NCI-H1436 treated with DMSO at 0.1 percent for 48 hours (cell line): ENCODE data around the gene HMX2.
"Not testable (repeated sequence)": the region's sequence is repeated elsewhere in the genome, so short reads cannot be mapped to it uniquely, and the experiment has no call there.

Experiments used
- DNase-seq: peaks from one replicate; lab custom pipeline; 2025; lab: John Stamatoyannopoulos, UW

Gene HMX2

DNA sequence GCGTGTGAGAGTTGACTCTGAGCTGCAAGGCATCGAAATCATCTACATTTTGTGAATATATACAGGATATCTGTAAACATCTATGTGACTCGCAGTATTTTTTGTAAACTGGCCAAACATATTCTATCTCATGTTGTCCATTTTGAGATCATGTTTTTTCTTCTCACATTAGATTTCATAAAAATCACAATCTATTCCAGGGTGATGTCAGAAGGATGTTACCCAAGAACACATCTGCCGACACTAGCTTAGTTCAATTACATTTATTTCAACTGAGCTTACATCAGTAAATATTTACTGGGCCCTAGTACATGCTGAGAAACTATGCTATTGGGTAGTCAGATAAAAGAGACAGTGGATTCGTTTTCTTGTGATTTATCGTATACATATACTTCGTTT is 3.8 kb downstream of the HMX2 start:
- no peak for DNase-seq

DNA sequence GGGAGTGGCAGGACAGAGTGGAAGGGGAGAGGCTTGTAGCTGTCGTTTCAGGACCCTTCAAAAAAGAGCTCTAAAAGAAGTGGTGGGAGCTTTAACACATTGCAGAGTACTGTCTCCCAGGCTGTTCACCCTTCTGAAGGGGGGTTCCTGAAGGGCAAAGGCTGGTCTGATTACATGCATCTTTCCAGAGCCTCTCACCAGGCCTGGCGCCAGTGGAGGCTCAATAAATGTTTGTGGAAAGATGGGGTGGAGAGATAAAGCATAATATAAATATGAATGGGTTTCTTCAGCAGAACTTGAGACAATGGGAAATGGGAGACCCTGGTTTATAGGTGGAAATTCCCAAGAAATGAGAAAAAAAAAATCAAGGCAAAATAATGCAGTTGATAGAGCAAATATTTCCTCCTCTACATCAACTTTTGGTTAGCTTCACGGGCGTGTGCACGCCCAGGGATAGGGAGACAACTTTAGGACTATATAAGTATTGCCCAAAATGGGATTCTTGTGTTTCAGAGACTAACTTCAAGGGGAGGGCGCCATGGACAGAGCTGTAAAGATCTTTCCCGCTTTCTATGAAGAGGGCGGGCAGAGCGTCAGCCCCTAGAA is 5.7 kb downstream of the HMX2 start:
- DNase-seq: no peak

DNA sequence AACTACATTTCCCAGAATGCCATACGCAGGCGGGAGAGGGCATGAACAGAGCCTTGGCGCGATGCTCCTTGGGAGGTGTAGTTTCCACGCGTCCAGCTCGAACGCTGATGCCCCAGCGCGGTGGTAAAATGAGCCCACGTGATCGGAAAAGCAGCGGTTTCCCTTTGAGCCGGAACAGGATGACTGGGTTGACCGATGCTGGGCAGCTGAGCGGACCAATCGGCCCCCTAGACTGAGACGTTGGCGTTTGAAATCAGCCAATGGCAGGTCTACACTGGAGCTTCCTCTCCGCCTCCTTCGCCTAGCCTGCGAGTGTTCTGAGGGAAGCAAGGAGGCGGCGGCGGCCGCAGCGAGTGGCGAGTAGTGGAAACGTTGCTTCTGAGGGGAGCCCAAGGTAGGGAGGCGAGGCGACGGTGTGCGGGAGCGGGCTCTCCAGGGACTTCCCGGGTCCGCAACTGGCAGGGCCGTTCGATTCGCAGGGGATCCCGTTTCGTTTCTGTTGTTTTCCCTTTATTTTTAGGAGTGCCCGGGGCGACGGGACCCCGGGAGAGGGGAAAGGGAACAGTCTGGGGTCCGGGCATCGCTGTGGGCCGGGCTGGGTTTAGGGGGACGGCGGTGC is 6.3 kb downstream of the HMX2 start, which contains the start of gene BUB3:
Gene BUB3, plus strand, starts transcription at position 311 of the 619 bp plus-strand sequence. CDS start 516 bp downstream, outside the sequence.
- DNase-seq: peak; percentile 100

DNA sequence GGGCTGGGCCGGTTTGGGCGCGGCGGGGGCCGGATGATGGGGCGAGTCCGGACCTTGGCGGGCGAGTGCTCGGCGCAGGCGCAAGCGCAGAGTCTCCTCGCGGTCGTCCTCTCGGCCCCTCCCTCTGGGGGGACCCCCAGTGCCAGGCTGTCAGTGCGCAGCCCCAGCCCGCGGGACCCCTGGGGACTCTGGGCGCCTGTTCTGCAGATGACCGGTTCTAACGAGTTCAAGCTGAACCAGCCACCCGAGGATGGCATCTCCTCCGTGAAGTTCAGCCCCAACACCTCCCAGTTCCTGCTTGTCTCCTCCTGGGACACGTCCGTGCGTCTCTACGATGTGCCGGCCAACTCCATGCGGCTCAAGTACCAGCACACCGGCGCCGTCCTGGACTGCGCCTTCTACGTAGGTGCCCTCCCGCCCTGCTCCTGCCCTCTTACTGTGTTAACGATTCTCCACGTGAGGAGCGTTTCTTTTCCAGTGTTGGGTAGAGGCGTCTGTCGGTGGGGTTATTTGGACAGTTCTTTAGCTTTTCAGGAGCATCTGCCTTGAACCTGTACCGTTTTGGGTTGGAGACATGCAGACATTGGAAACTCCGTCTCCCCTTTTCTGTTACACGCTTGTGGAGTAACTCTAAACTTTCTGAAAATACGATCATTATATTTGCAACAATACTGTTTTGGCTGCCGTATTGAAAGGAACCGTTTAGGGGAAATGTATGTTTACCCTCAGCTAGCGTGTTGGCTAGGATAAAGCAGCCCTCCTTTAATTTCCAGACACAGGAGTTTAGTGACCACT is 7.0 kb downstream of the HMX2 start:
- no peak for DNase-seq

DNA sequence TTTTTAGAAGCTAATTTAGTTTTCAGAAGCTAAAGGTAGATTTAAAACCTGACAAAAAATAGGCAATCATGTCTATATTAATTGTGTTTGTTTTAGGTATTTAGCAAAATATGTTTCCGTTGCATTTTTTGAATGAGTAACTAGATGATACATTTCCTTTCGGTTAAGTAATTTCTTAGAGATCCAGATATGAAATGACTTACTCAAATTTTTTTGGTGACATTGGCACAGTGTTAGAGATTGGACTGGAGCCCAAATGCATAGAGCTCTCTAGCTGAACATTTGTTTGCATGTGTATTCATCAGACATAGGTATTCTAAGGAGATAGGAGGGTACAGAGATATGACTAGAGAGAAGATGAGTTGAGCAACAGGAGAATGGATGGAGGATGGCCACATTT is 8.1 kb downstream of the HMX2 start:
- DNase-seq: no peak

DNA sequence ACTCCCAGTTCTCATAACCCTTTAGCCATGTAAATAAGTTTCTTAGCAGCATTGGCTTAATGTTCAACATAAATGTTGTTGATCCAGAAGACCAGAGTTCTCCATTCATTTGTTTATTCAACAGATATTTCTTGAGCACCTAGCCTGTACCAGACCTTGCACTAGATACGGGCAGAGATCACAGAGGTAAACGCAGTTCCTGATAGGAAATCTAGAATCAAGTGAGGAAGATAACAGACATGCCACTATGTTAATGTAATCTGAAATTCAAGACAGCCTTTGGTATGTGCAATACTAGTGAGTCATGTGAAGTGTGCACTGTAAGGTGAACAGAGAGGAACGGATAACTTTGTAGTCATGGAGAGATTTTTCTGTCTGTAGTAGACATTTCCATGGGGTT is 9.3 kb downstream of the HMX2 start:
- DNase-seq: no peak

DNA sequence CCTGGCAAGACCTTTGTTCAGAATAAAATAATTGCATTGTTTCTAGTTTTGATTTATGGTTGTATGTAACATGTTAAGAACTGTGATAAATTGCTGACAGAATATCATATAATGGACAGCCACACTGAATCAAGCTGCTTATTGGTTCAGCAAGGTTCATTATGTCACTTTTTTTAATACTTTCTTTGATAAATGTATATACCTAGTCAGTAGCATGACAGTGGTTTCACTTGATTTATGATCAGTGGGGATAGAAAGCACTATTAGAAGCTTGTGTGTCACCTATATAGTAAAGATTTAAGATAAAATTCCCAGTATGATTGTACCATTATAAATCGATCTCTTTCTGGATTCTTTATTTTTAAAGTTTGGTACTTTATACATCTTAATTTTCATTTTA is 10.7 kb downstream of the HMX2 start:
- no peak for DNase-seq

DNA sequence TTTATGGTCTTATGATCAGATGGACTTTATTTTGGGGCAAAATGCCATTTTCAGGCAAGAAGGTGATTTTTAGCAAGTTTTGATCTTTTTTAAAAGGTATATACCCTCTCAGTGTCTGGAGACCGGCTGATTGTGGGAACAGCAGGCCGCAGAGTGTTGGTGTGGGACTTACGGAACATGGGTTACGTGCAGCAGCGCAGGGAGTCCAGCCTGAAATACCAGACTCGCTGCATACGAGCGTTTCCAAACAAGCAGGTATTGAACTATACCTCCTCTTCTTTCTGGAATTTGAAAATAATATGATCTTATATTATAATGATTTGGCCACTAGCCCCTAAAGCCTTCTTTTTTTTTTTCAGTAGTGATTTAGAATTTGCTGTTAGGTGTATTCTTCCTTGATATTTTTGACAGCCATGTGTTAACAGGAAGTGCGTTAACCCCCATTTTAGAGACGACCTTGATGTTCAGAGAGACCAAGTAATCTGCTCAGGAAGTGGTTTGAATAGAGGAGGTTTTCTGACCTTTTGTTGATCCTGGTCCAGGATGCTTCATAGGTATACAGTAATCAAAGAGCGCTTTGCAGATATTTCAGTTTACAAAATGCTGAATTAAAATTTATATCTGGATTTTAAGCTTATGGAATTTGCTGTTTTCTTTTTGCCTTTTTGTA is 12.5 kb downstream of the HMX2 start:
- DNase-seq: no peak

DNA sequence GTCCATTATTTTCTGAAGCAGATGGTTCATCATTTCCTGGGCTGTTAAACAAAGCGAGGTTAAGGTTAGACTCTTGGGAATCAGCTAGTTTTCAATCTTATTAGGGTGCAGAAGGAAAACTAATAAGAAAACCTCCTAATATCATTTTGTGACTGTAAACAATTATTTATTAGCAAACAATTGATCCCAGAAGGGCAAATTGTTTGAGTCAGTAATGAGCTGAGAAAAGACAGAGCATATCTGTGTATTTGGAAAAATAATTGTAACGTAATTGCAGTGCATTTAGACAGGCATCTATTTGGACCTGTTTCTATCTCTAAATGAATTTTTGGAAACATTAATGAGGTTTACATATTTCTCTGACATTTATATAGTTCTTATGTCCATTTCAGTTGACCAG is 16.4 kb downstream of the HMX2 start:
- DNase-seq: no peak

DNA sequence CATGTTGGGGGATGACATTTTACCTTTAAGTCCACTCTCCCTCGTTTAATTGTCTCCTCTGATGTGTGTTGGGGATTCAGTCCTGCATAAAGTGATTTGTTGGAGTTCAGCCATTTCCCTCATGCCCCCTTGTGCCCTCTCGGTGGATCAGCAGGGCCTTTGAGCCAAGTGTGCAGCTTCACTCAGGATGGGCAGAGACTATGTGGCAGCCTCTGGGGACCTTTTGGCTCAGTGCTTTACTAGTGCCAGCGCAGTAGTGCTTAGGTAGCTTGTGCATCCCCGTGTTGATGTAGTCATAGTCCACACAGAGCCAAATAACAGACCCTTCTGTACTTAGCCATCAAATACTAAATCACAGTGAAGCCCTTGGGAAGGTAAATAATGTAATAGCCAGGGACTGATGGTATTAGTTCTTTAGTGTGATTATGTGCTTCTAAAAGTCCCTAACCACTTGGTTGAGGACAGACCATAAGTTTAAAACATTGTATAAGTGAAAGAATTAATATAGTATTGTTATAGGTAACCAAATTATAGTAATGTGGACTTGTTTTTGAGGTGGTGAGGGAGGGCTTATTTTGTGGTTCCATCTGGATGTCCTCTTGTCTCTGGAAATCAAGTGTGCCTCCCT is 17.6 kb downstream of the HMX2 start:
- DNase-seq: peak; percentile 62

DNA sequence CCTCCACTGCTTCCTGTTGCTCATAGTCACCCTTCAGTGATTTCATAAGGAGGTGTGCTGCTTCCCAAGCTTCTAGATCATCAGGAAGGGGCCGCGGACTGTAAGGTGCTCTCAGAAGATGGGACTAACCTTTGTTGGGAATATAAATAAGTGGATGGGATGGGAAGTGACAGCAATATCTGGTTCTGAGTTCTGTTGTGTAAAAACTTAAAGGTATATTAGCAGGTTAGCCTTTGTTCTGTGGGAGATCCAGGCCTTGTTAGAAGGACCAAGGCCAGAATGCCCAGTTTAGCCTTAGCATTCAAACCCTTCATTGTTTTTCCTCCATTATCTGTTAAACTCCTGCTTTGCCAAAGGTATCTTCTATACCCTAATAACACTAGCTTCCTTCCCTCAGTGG is 18.7 kb downstream of the HMX2 start:
- no peak for DNase-seq

DNA sequence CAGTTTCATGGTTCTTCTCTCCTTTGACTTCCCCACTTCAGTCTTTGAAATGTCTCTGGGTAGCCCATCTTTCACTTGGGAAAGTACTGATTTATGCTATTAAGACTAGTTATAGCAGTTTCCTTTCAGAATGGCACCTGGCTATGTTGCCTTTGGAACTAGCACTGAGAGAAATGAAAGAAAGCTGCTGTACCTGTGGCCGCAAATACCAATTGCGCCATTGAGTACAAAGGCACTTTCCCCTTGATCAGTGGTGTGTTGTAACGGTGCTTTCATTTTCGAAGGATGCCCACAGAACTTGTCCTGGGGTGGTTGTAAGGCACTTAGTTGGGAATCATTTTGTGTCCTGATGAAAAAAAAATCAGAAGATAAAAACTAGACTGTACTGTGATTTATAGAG is 23.0 kb downstream of the HMX2 start:
- no peak for DNase-seq

DNA sequence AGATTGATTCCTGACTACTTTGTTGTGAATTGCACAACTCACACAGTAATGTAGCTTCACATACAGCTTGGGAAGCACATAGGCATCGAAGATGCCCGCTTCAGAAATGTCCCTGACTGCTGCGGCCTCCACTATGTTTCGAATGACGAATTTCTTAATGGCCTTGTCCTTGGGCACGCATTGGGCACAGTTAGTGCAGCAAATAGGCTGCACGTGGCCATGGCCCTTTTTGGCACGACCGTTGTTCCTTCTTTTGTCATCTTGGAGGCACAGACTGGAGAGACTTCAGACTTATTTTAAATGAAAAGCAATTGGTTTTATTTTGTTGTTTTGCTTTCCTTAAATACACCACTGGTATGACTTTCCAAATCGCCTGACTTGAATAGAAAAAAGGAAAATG is 23.7 kb downstream of the HMX2 start:
- DNase-seq: not testable (repeated sequence)

DNA sequence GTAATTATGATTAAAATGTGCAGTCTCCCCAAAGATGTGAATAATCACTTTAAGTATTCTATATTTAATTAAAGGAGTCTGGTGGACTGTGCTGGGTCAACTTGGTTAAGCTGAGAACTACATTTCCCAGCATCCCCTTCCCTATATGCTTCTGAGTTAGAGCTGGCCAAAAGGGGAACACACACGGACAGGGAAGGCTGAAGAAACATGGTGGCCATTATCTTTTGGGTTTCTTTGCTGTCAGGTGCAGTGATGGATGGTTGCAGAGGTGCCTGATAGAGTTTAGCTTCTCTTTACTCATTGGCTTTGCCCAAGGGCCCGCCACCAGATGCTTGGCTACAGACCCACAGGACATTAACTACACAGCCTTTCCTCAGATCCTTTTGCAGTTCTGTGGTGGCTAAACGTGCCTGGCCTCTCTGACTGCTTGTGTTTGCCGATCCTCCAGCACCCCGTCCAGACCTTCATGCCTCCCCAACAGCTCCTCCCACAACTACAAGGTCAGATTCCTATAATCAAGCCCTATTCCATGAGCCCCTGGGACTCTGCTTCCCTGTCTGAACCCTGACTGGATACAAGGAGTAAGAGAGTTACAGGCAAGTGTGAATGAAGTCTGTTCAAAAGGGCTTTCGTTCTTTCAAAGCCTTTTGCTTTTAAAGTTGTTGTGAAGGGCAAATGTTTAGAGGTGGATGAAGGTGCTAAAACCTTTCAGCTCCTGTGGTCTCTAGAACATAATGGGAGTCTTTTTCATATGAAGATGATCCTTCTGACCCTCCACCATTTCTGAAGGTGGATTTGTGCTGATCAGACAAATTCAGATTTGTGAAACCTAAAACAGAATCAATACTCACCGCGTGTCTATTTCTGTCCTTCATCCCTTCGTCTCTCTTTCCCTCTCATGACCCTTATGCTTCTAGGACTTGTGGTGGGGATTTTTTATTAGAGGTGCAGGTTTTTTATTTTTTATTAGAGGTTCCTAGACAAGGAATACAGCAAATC is 27.8 kb downstream of the HMX2 start:
- DNase-seq: no peak

DNA sequence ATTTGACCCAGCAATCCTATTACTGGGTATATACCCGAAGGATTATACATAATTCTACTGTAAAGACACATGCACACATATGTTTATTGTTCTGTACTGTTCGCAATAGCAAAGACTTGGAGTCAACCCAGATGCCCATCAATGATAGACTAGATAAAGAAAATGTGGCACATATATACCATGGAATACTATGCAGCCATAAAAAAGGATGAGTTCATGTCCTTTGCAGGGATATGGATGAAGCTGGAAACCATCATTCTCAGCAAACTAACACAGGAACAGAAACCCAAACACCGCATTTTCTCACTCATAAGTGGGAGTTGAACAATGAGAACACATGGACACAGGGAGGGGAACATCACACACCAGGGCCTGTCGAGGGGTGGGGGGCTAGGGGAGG is 30.5 kb downstream of the HMX2 start:
- not testable (repeated sequence) for DNase-seq

DNA sequence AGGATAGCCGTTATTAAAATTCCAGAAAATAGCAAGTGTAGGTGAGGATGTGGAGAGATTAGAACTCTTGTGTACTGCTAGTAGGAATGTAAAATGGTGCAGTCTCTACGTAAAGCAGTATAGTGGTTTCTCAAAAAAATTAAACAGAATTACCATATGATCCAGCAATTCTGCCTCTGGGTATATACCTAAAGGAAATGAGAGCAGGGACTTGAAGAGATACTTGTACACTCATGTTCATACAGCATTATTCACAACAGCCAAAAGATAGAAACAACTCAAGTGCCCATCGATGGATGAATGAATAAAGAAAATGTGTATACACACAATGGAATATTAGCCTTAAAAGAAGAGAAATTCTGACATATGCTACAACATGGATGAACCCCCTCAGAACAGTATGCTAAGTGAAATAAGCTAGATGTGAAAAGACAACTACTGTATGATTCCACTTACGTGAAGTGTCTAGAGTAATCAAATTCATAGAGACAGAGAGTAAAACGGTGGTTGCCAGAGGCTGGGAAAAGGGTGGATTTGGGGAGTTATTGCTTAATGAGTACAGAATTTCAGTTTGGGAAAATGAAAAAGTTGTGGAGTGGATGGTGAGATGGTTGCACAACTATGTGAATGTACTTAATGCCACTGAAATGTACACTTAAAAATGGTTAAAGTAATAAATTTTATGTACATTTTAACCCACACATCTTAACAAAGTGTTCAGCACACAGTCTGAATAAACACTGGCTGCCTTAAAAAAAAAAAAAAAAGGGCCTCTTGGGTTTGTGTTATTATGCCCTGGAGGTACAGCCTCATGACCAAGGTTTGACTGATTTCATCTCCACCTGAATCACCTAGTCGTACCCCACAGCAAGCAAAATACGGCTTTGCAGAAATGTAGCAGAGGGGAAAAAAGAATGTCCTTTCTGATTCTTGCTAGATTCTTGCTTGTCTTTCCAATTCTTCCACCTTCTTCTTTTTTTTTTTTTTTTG is 32.5 kb downstream of the HMX2 start:
- DNase-seq: no peak

DNA sequence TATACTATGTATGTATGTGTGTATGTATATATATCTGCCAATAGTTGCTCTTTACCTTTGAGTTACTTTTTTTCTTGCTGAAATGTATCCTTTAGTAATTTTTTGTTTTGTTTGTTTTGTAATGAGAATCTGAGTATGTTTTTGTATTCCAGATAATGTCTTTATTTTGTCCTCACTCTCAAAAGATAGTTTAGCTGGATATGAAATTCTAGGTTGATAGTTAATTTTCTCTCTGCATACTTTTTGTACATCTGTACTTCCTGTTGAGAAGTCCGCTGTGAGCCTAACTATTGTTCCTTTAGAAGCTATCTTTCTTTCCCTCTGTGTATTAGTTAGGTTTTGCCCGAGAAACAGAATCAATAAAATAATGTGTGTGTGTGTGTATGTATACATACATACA is 35.8 kb downstream of the HMX2 start:
- no peak for DNase-seq

DNA sequence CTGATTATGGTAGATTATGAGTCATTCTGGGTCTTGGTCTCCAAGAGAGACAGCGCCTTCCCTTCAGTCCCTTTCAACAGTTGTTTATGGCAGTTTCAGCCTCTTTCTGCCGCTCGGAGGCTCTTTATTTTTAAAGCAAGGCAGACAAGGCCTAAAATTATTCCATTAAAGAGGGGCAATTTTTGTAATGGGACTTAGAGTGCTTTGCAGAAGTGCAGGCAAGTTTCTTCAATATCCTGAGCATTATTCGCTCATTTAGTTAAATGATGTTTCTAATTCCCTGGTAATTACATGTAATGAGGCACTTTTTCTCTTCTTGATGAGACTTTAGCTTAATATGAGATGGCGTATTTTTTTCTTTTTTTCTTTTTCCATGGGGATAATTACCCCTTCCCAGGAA is 39.8 kb downstream of the HMX2 start:
- DNase-seq: peak; percentile 99

DNA sequence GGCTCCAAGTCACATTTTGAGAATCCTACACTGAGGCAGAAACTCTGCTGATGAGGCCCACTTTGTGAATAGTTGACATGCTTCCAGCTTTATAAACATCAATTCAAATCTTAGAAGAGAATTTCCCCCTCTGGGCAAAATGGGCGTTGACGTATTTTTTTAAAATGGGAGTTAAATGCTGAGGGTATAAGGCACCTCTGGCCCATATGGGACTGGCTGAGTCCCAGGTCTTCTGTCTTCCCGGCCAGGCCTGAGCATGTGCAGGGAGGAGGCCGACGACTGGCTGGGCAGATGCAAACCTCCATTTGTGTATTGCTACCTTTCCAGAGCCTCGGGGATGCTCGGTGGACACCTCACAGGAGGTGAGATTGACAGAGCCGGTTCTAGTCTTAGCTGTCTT is 44.0 kb downstream of the HMX2 start:
- DNase-seq: no peak

DNA sequence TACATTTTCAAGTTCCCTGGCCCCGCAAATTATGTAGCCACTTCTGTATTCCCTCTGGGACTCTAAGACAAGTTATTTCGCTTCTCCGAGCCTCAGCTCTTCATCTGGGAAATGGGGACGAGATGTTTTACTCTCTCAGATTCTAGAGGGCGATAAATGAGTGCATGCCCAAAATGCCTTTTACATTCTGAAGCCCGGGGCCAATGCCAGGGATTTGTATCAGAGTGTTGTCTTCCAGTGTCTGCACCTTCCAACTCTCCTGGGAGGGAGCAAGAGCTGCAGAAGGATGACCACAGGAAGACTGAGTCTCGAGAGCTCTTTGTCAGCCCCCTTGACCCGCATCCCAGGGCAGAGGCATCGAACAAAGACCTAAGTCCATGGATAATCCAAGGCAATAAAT is 46.1 kb downstream of the HMX2 start:
- no peak for DNase-seq
